ENCODE data around the gene SLC16A11.

Gene SLC16A11

GRCh38 chr17:7025245-7025644, 18.6 kb downstream of the SLC16A11 start:
- no peak for DNase-seq (ENCODE audit: low read depth)

GRCh38 chr17:7024402-7024785, 19.5 kb downstream of the SLC16A11 start:
- no peak for DNase-seq (ENCODE audit: low read depth)

DNA sequence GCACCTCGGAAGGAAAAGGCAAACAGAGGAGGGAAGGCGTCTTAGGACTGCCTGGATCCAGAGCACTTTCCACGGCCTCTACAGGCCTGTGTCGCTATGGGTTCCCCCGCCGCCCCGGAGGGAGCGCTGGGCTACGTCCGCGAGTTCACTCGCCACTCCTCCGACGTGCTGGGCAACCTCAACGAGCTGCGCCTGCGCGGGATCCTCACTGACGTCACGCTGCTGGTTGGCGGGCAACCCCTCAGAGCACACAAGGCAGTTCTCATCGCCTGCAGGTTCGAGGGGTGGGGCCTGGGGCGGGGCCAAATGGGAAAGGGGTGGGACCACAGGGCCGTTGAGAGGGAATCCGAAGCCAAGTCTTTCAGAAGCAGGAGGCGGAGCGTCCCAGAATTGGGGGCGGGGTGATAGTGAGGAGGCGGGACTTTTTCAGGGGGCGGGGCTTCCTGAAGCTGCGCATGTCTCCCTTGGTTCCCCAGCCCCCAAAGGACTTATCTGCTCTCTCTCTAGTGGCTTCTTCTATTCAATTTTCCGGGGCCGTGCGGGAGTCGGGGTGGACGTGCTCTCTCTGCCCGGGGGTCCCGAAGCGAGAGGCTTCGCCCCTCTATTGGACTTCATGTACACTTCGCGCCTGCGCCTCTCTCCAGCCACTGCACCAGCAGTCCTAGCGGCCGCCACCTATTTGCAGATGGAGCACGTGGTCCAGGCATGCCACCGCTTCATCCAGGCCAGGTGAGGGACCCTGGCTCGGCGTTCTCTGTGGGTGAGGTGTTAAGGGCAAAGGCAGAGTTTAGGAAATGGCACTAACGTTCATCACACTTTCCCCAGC, 20.1 kb downstream of the SLC16A11 start:
- DNase-seq (ENCODE audit: low read depth) = no peak

GRCh38 chr17:7022781-7023571, 20.9 kb downstream of the SLC16A11 start, which contains the start of gene BCL6B:
Gene BCL6B (plus strand): TSS chr17:7023050. CDS start chr17:7023672, 622 bp downstream.
- no peak for DNase-seq (ENCODE audit: low read depth)

- DNase-seq (ENCODE audit: low read depth) = no peak
These were observed 21.7 kb downstream of the SLC16A11 start for GRCh38 chr17:7021993-7022778.

GRCh38 chr17:7020894-7021664, 22.8 kb downstream of the SLC16A11 start:
- DNase-seq (ENCODE audit: low read depth) = no peak

GRCh38 chr17:7019839-7020519, 23.9 kb downstream of the SLC16A11 start:
- DNase-seq (ENCODE audit: low read depth) = no peak

DNA sequence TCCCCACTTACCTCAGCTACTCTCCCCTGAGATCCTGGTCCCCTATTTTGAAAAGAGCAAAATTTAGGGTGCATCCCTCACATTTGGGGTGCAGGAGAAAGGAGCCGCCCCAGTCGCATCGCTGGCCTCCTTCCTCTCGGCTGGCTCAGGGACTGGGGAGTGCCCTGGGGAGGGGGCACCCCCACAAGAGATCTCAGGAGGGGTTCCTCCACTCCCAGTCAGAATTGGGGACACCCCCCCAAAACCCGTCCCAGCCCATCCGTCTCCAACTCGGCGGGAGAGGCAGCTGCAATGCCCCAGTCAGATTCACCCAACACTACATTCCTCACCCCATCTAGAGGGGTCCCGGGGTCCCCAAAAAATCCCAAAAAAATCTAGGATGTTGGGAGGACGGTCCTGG, 24.5 kb downstream of the SLC16A11 start:
- DNase-seq (ENCODE audit: low read depth) = no peak

DNA sequence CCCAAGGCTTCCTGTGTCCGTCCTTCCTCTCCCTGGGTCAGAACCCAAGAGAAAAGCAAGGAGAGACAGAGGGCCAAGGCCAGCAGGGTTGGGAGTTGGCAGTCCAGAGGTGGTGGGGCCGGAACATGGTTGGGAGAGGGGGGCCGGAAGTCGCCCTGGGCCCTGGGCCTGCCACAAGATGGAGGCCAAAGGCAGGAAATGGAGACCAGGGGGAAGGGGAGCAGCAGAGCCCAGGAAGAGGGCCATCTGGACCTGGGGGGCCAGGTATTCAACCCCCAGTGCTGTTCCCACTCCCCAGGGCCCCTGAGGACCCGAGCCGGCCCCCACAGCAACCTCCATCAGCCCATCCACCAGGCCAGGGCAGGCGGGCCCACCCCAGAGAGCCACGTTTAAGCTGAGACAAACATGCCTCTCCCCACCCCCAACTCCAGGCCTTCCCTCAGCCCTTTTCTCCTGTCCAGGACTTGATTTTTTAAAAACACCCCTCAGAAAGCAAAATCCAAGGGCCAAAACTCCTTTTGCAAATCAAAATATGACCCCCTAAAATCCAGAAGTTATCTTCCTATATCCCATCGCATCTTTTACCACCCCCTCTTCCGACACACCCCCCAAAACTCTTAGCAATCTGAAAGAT, 25.4 kb downstream of the SLC16A11 start:
- DNase-seq (ENCODE audit: low read depth) = no peak

DNA sequence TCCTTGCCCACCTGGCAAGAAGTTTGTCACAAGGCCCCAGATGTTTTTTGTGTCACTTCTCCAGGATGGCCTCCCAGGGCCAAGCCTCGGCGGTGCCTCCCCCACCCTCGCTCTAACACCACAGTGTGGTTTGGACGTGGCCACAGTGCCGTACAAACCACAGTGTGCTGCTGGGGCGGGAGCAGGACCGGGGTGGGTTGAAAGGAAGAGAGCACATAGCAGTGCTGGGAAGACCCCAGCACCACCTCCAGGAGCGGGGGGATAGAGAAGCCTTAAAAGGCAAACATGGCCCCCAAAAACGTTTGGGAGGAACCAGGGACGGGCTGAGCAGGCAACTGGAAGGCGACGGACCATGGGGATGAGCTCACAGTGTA, 26.1 kb downstream of the SLC16A11 start:
- DNase-seq (ENCODE audit: low read depth) = no peak

DNA sequence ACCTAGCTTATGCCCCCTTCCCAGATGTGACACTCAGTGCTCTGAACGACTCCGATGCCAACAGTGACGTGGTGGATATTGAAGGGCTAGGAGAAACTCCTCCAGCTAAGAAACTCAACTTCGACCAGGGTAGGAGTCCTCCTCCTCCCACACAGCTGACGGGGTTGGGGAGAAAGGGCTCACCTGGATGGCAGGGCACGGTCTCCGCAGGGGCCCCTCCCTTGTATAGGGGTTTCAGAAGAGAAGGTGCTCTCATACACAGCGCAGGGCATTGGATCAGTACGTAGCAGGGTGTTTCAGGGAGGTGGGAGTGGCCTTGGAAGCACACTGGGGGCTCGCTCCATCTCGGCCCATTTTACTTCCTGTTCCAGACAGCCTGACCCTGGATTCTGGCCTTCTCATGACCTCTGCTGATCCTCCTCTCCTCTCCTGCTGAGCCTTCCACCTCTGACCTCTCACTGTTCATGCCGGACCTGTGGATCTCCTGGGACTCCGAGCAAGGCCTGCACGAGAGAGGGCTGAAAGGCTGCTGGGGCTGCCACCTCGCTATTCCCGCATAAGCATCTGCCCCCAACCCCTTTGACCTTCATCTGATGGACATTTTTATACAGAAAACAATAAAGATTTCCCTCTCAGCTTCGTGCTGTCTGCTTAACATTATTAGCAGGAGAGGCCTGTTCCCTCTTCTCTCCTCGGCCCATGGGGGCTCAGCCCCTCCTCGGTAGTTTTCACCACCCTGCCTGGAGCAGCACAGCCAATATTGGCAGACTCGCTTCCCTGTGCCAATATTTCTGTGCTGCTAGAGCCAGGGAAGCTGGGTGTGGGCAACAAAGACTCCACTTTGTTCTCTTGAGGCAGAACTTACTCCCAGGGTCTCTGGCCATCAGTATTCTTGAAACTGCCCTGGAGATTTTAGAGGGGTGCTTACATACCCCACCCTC, 26.7 kb downstream of the SLC16A11 start:
- no peak for DNase-seq (ENCODE audit: low read depth)

DNA sequence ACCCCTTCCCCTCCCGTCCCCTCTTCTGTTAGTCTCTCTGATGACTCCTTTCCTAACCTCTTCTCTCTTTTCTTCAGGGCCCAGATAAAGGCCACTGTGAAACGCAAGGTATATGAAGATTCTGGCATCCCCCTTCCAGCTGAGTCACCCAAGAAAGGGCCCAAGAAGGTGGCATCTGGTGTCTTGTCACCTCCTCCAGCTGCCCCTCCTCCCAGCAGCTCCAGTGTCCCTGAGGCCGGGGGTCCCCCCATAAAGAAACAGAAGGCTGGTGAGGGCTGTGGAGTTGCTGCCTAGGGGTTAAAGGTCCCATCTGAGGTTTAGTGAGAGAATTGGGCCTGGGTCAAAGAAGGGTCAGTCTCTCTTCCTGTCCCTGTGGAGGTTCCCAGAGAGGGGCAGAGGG, 27.5 kb downstream of the SLC16A11 start:
- DNase-seq (ENCODE audit: low read depth) = no peak

- no peak for DNase-seq (ENCODE audit: low read depth)
These were observed 28.6 kb downstream of the SLC16A11 start for GRCh38 chr17:7014995-7015958.

GRCh38 chr17:7014261-7014994, 29.5 kb downstream of the SLC16A11 start:
- DNase-seq (ENCODE audit: low read depth) = peak; percentile 76

- DNase-seq (ENCODE audit: low read depth) = no peak
These were observed 32.0 kb downstream of the SLC16A11 start for GRCh38 chr17:7011942-7012254.

- no peak for DNase-seq (ENCODE audit: low read depth)
These were observed 32.5 kb downstream of the SLC16A11 start for GRCh38 chr17:7011415-7011814.

DNA sequence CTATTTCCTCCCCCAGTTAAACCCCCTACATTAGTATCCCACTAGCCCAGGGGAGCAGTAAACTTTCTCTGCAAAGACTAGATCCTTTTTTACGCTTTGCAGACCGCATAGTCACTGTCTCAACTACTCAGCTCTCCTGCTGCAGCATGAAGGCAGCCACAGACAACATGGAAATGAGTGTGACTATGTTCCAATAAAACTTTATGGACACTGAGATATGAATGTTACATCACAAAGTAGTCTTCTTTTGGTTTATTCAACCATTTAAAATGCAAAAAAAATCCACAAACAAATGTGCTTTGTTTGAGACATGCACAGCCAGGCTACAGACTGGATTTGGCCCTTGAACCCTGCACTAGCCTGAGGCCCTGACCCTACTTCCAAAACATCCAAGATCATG, 33.4 kb downstream of the SLC16A11 start:
- no peak for DNase-seq (ENCODE audit: low read depth)

DNA sequence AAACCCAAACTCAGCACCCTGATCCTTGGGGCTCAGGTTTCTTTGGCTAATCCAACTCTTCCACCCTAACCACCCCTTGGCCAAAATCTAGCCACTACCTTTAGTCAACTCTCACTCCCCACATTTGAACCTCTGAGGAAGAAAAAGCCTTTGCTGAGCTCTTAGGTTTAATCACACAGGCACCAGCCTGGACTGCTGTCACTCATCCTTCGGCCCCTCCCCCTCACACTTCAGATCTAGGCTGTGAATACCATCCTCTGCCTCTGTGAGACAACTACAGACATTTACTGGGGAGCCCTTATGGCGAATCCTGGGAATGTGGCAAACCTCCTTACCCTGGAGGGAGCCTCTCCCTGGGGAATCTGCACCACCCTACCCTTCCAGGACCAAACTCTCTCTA, 36.7 kb downstream of the SLC16A11 start:
- DNase-seq (ENCODE audit: low read depth) = no peak
